ENCODE measurements around the gene SNTB2. TPM values are rescaled to one million over a fixed set of nuclear protein-coding genes. Genes with fewer than 3 reads are reported as not detected.

The SNTB2 gene
- polyA plus RNA-seq, 3 donors: 1.2 to 6.0 (median 5.0) TPM

DNA sequence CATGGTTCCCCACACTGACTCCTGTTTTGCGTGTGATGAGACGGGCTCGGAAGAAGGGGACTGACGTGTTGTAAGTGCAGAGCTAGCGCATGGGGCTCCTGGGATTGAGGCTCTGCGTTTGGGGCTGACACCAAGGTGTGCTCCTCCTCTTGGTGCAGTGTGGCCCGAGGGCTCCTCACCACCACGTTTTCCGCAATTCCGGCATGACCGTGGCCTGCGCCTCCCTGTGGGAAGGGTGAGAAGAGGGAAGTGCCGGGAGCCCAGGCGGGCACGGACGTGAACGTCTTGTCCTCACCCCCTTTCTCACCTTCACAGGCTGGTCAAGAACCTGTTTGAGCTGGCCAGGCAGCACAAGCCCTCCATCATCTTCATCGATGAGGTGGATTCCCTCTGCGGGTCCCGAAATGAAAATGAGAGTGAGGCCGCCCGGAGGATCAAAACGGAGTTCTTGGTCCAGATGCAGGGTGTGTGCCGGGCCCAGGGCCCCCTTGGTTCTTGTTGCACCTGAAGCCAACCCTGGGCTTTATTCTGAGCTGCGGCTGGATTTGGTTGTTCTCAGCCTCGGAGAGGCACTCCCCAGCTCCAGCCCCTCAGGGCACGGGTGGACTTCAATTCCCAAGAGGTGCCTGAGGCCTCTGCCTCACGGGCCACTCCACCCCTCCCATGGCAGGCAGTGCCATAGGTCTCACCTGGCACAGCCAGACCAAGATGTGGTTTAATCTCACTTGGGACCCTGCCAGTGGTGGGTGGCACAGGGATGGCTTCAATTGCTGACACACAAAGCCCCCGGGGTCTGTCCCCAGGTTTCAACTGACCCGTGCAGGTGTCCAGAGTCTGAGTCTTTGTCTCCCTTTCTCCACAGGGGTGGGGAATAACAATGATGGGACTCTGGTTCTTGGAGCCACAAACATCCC lies 133.1 kb downstream of the SNTB2 start:
- Histone ChIP-seq H3K79me2 (ENCODE audit: insufficient read depth, low read length) (peaks cover 51% of the 10 kb centered on the region), H3K9ac (ENCODE audit: insufficient read depth, low read length, poor library complexity, severe bottlenecking) (no peak overlapping the region), H3K4me2 (replicated peaks; ENCODE audit: extremely low read depth, low read length, poor library complexity, severe bottlenecking) (no peak overlapping the region), H4K20me1 (ENCODE audit: insufficient read depth, low read length) (peaks cover 89% of the 10 kb centered on the region), H3K4me3 (replicated peaks in 1 of 3; ENCODE audit: low read depth in 2 of 3, low read length in 3 of 3) (no peak overlapping the region), H3K9me3 (replicated peaks in 1 of 2; ENCODE audit: control insufficient read depth in 1 of 2, insufficient read depth in 1 of 2, low read length in 2 of 2) (no peaks in the 10 kb centered on the region), H3K27me3 (ENCODE audit: control insufficient read depth in 2 of 2, insufficient read depth in 2 of 2, low read length in 2 of 2) (no peaks in the 10 kb centered on the region), H3K4me1 (ENCODE audit: control insufficient read depth in 1 of 2, insufficient read depth in 2 of 2, low read length in 2 of 2) (no peaks in the 10 kb centered on the region), H2AFZ (ENCODE audit: insufficient read depth, low read depth, low read length, poor library complexity, severe bottlenecking) (no peak overlapping the region), H3K27ac (ENCODE audit: low read depth in 1 of 2, low read length in 2 of 2) (no peak overlapping the region), H3K36me3 (replicated peaks in 1 of 2; ENCODE audit: control insufficient read depth in 1 of 2, insufficient read depth in 2 of 2, low read length in 2 of 2) (peaks cover 93 to 100% of the 10 kb centered on the region in 2 donors)
- intact Hi-C loops (cut with micrococcal nuclease): loop anchor here in 1 of 2 donors (10.0 kb wide), 1 partner anchor 185 kb away; the partner anchor contains the start of genes CHTF8 and UTP4
- no peak for DNase-seq
- Mint-ChIP-seq H3K27ac (peak overlapping the region in 4 of 7 donors; percentile 20 to 47 (median 32)), H3K4me3 (no peak overlapping the region), H3K27me3 (ENCODE audit: low read depth in 3 of 3) (peaks cover 0 to 1% (median 0%) of the 10 kb centered on the region in 3 donors), H3K9me3 (peaks cover 0 to 2% (median 0%) of the 10 kb centered on the region in 7 donors), H3K4me1 (peaks cover 6% of the 10 kb centered on the region), H3K36me3 (peaks cover 85 to 99% of the 10 kb centered on the region in 2 donors)
- WGBS (ENCODE audit: insufficient coverage): 98% methylated on average over 18 of the region's 30 CpGs
- TF ChIP-seq, protein P1, sequence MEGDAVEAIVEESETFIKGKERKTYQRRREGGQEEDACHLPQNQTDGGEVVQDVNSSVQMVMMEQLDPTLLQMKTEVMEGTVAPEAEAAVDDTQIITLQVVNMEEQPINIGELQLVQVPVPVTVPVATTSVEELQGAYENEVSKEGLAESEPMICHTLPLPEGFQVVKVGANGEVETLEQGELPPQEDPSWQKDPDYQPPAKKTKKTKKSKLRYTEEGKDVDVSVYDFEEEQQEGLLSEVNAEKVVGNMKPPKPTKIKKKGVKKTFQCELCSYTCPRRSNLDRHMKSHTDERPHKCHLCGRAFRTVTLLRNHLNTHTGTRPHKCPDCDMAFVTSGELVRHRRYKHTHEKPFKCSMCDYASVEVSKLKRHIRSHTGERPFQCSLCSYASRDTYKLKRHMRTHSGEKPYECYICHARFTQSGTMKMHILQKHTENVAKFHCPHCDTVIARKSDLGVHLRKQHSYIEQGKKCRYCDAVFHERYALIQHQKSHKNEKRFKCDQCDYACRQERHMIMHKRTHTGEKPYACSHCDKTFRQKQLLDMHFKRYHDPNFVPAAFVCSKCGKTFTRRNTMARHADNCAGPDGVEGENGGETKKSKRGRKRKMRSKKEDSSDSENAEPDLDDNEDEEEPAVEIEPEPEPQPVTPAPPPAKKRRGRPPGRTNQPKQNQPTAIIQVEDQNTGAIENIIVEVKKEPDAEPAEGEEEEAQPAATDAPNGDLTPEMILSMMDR (IDR thresholded peaks at IDR 0.05): no peak

DNA sequence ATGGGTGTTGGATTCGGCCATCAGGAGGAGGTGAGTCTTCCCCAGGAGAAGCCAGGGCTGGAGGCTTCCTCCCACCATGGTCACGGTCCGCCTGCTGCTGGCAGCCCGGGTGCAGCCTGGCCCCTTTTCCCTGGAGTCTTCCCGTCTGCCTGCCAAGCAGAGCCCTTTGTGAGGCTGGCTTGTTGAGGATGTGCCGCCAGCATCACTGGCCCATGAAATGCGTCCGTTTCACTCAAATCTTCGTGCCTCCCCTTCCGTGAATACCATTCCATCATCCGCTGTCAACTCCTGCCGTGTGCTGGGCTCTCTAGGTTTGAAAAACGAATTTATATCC lies 133.7 kb downstream of the SNTB2 start:
- Histone ChIP-seq H3K27me3 (ENCODE audit: control insufficient read depth in 2 of 2, insufficient read depth in 2 of 2, low read length in 2 of 2) (no peaks in the 10 kb centered on the region), H3K4me3 (replicated peaks in 1 of 3; ENCODE audit: low read depth in 2 of 3, low read length in 3 of 3) (no peak overlapping the region), H2AFZ (ENCODE audit: insufficient read depth, low read depth, low read length, poor library complexity, severe bottlenecking) (no peak overlapping the region), H4K20me1 (ENCODE audit: insufficient read depth, low read length) (peaks cover 86% of the 10 kb centered on the region), H3K4me2 (replicated peaks; ENCODE audit: extremely low read depth, low read length, poor library complexity, severe bottlenecking) (no peak overlapping the region), H3K4me1 (ENCODE audit: control insufficient read depth in 1 of 2, insufficient read depth in 2 of 2, low read length in 2 of 2) (no peaks in the 10 kb centered on the region), H3K27ac (ENCODE audit: low read depth in 1 of 2, low read length in 2 of 2) (no peak overlapping the region), H3K9me3 (replicated peaks in 1 of 2; ENCODE audit: control insufficient read depth in 1 of 2, insufficient read depth in 1 of 2, low read length in 2 of 2) (no peaks in the 10 kb centered on the region), H3K79me2 (ENCODE audit: insufficient read depth, low read length) (peaks cover 49% of the 10 kb centered on the region), H3K36me3 (replicated peaks in 1 of 2; ENCODE audit: control insufficient read depth in 1 of 2, insufficient read depth in 2 of 2, low read length in 2 of 2) (peaks cover 88 to 100% of the 10 kb centered on the region in 2 donors), H3K9ac (ENCODE audit: insufficient read depth, low read length, poor library complexity, severe bottlenecking) (no peak overlapping the region)
- Mint-ChIP-seq H3K4me3 (no peak overlapping the region), H3K9me3 (peaks cover 0 to 1% (median 0%) of the 10 kb centered on the region in 7 donors), H3K36me3 (peaks cover 83 to 99% of the 10 kb centered on the region in 2 donors), H3K4me1 (peaks cover 6% of the 10 kb centered on the region), H3K27me3 (ENCODE audit: low read depth in 3 of 3) (peaks cover 0 to 1% (median 0%) of the 10 kb centered on the region in 3 donors), H3K27ac (no peak overlapping the region)
- intact Hi-C loops (cut with micrococcal nuclease): no loop called here
- 95% methylated on average over 12 of the region's 13 CpGs for WGBS (ENCODE audit: insufficient coverage)
- TF ChIP-seq, protein P1 (IDR thresholded peaks at IDR 0.05): no peak
- DNase-seq: no peak
